ENCODE measurements around the gene LCN12. TPM values are rescaled to one million over a fixed set of nuclear protein-coding genes. Genes with fewer than 3 reads are reported as not detected.

LCN12 gene
- total RNA-seq, 1 experiment from 2014 or later: 2.5 TPM

GRCh38 chr9:136926749-136927148, 25.3 kb upstream of the LCN12 start:
- Histone ChIP-seq H3K27ac (ENCODE audit: low read length) (no peak overlapping the region), H3K4me1 (ENCODE audit: control insufficient read depth, insufficient read depth, low read length) (no peaks in the 10 kb centered on the region), H3K4me3 (ENCODE audit: low read depth in 2 of 2, low read length in 2 of 2) (no peak overlapping the region), H3K36me3 (ENCODE audit: control insufficient read depth, insufficient read depth, low read length) (peaks cover 5% of the 10 kb centered on the region), H3K9me3 (ENCODE audit: control insufficient read depth, insufficient read depth, low read depth, low read length) (no peaks in the 10 kb centered on the region), H3K27me3 (ENCODE audit: control insufficient read depth, insufficient read depth, low read length) (no peaks in the 10 kb centered on the region)
- DNase-seq (ENCODE audit: low read depth, low spot score): no peak
- ChIA-PET POLR2A (no interaction called here), CTCF (no interaction called here)
- no TSS peak for BruUV-seq (replicated peaks)
- intact Hi-C loops (cut with micrococcal nuclease; ENCODE audit: unreplicated experiment) (no loop called here), in situ Hi-C loops (cut with HindIII; ENCODE audit: low pct_unique_long_range_greater_than_20kb, low sequenced_read_pairs) (no loop called here)
- no peak for ATAC-seq
- TF ChIP-seq SIN3A (IDR thresholded peaks at IDR 0.05; ENCODE audit: borderline replicate concordance, insufficient read depth, low read depth, low read length): no peak
- no peak for TF ChIP-seq TCF7L2 (IDR thresholded peaks at IDR 0.05; ENCODE audit: low read depth, low read length)
- no peak for TF ChIP-seq CTCF (IDR thresholded peaks at IDR 0.05)
- TF ChIP-seq POLR2AphosphoS5 (IDR thresholded peaks at IDR 0.05; ENCODE audit: low read depth, low read length): no peak
- no peak for TF ChIP-seq REST (IDR thresholded peaks at IDR 0.05; ENCODE audit: insufficient read depth in 1 of 2, low read depth in 2 of 2, low read length in 1 of 2)

GRCh38 chr9:136927343-136928271, 24.5 kb upstream of the LCN12 start:
- no peak for DNase-seq (ENCODE audit: low read depth, low spot score)

More at GRCh38 chr9:136927343-136928271, 24.5 kb upstream of the LCN12 start:
- Histone ChIP-seq H3K27me3 (ENCODE audit: control insufficient read depth, insufficient read depth, low read length) (no peaks in the 10 kb centered on the region), H3K4me3 (ENCODE audit: low read depth in 2 of 2, low read length in 2 of 2) (no peak overlapping the region), H3K4me1 (ENCODE audit: control insufficient read depth, insufficient read depth, low read length) (no peaks in the 10 kb centered on the region), H3K9me3 (ENCODE audit: control insufficient read depth, insufficient read depth, low read depth, low read length) (no peaks in the 10 kb centered on the region), H3K27ac (ENCODE audit: low read length) (no peak overlapping the region), H3K36me3 (ENCODE audit: control insufficient read depth, insufficient read depth, low read length) (peaks cover 5% of the 10 kb centered on the region)
- POLR2A ChIA-PET: no interaction called here
- BruUV-seq (replicated peaks): TSS peak; percentile 61
- in situ Hi-C loops (cut with HindIII; ENCODE audit: low pct_unique_long_range_greater_than_20kb, low sequenced_read_pairs) (no loop called here), intact Hi-C loops (cut with micrococcal nuclease; ENCODE audit: unreplicated experiment) (no loop called here)
- no peak for ATAC-seq
- no peak for TF ChIP-seq CTCF (IDR thresholded peaks at IDR 0.05)
- TF ChIP-seq SIN3A (IDR thresholded peaks at IDR 0.05; ENCODE audit: borderline replicate concordance, insufficient read depth, low read depth, low read length): no peak
- TF ChIP-seq TCF7L2 (IDR thresholded peaks at IDR 0.05; ENCODE audit: low read depth, low read length): no peak
- TF ChIP-seq REST (IDR thresholded peaks at IDR 0.05; ENCODE audit: insufficient read depth in 1 of 2, low read depth in 2 of 2, low read length in 1 of 2): no peak
- no peak for TF ChIP-seq POLR2AphosphoS5 (IDR thresholded peaks at IDR 0.05; ENCODE audit: low read depth, low read length)
- CTCF ChIA-PET: no interaction called here

Data from Panc1 (cell line).